C4-2B (cell line): Measurements from ENCODE around the gene CCDC85C.

Experiments used
- CTCF ChIP-seq: fragments of 450-650 bp; conservative IDR thresholded peaks from 2 replicates; pipeline ENCODE4 v1.5.1; 2017; ENCODE audit warnings: mild to moderate bottlenecking
- ZFX ChIP-seq: fragments of 450-650 bp; IDR thresholded peaks from 2 replicates; pipeline ENCODE4 v1.6.1; 2017

- TF ChIP-seq CTCF (no peak), ZFX (no peak)
Observed at GRCh38 chr14:99513946-99514551, 90.0 kb downstream of the CCDC85C start.
